SK-N-SH (cell line): ENCODE results near the gene GPER1. TPM values are rescaled to one million over a fixed set of nuclear protein-coding genes. Genes with fewer than 3 reads are reported as not detected.

Experiments used
- CTCF ChIA-PET: fragments of 300-600, 350-600 bp; formaldehyde crosslinking; extraction: SDS; loops from one replicate; lab custom pipeline; 2021; lab: Yijun Ruan, JAX
- POLR2A ChIA-PET: fragments of 350-600 bp; sonication (Branson Sonifier 250); formaldehyde crosslinking; extraction: SDS; loops from one replicate; lab custom pipeline; 2020; ENCODE audit warnings: antibody characterized with exemption, inconsistent platforms; lab: Yijun Ruan, JAX
- DNase-seq: peaks from one replicate; pipeline ENCODE4 v3.0.0; 2012
- H2AFZ ChIP-seq: fragments of 200-600 bp; sonication (generic); 2 replicates; pipeline ENCODE4 v1.8.1; 2016; ENCODE audit warnings: antibody characterized with exemption, mild to moderate bottlenecking, low read depth
- H3F3A ChIP-seq: fragments of 200-600 bp; sonication (generic); replicated peaks from 2 replicates; pipeline ENCODE3; 2016; ENCODE audit warnings: antibody characterized with exemption, mild to moderate bottlenecking; ENCODE audit not compliant: insufficient read depth
- H3K27ac ChIP-seq, 2 experiments: fragments of 200-500 bp in 1 of 2; fragments of 200-600 bp in 1 of 2; sonication (Bioruptor generic) in 1 of 2; sonication (generic), shearing (Covaris generic) in 1 of 2; 2 replicates each; pipeline versions ENCODE4 v1.5.1 to v1.6.1; 2014 to 2016; ENCODE audit warnings: low read depth in 2 of 2, inconsistent platforms in 1 of 2, low read length in 1 of 2, mild to moderate bottlenecking in 1 of 2, mixed read lengths in 1 of 2
- H3K27me3 ChIP-seq: fragments of 200-600 bp; sonication (generic), shearing (Covaris generic); 2 replicates; pipeline ENCODE4 v1.6.1; 2016; ENCODE audit warnings: mixed run types; ENCODE audit not compliant: insufficient read depth
- H3K36me3 ChIP-seq, 2 experiments: fragments of 200-500 bp in 1 of 2; fragments of 200-600 bp in 1 of 2; sonication (Bioruptor generic) in 1 of 2; sonication (generic) in 1 of 2; replicated peaks in 1 of 2; 2 replicates each; pipeline versions ENCODE3 to v1.5.1; 2014 to 2016; ENCODE audit warnings: low read length in 1 of 2, mild to moderate bottlenecking in 1 of 2; ENCODE audit not compliant: insufficient read depth in 2 of 2, control insufficient read depth in 1 of 2
- H3K4me1 ChIP-seq, 2 experiments: fragments of 200-500 bp in 1 of 2; fragments of 200-600 bp in 1 of 2; sonication (Bioruptor generic) in 1 of 2; sonication (generic), shearing (Covaris generic) in 1 of 2; 2 replicates each; pipeline versions ENCODE4 v1.5.1 to v1.6.1; 2014 to 2016; ENCODE audit warnings: low read depth in 1 of 2, low read length in 1 of 2, mixed run types in 1 of 2; ENCODE audit not compliant: insufficient read depth in 2 of 2, control insufficient read depth in 1 of 2
- H3K4me2 ChIP-seq: fragments of 200-600 bp; sonication (generic), shearing (Covaris generic); 2 replicates; pipeline ENCODE4 v1.6.1; 2017; ENCODE audit warnings: mixed run types
- H3K4me3 ChIP-seq, 2 experiments: fragments of 200-500 bp in 1 of 2; fragments of 200-600 bp in 1 of 2; sonication (Bioruptor generic) in 1 of 2; sonication (generic), shearing (Covaris generic) in 1 of 2; 2 replicates each; pipeline versions ENCODE4 v1.5.1 to v1.8.1; 2014 to 2016; ENCODE audit warnings: low read depth in 2 of 2, inconsistent platforms in 1 of 2, low read length in 1 of 2, mild to moderate bottlenecking in 1 of 2, mixed read lengths in 1 of 2, moderate library complexity in 1 of 2
- H3K79me2 ChIP-seq: fragments of 200-600 bp; sonication (generic); 2 replicates; pipeline ENCODE4 v1.8.1; 2017; ENCODE audit warnings: mild to moderate bottlenecking; ENCODE audit not compliant: insufficient read depth
- H3K9ac ChIP-seq: fragments of 200-600 bp; sonication (generic); 2 replicates; pipeline ENCODE4 v1.6.1; 2017; ENCODE audit warnings: mixed run types
- H3K9me2 ChIP-seq: fragments of 200-600 bp; sonication (generic); 2 replicates; pipeline ENCODE4 v1.6.1; 2017; ENCODE audit warnings: mixed run types
- H3K9me3 ChIP-seq: fragments of 200-600 bp; sonication (generic); 2 replicates; pipeline ENCODE4 v1.6.1; 2017; ENCODE audit warnings: mixed run types, mild to moderate bottlenecking, moderate library complexity
- H4K20me1 ChIP-seq: fragments of 200-600 bp; sonication (generic); 2 replicates; pipeline ENCODE4 v1.6.1; 2017; ENCODE audit warnings: mild to moderate bottlenecking, mixed run types; ENCODE audit not compliant: insufficient read depth
- ELF1 ChIP-seq: IDR thresholded peaks from 2 replicates; pipeline ENCODE4 v1.4.0; 2012
- EZH2phosphoT487 ChIP-seq: fragments of 200-600 bp; sonication (generic); IDR thresholded peaks from 2 replicates; pipeline ENCODE4 v1.6.1; 2017; ENCODE audit warnings: low read depth, mixed run types, mild to moderate bottlenecking, antibody characterized with exemption, moderate library complexity, borderline replicate concordance
- GATA2 ChIP-seq: sonication (generic); formaldehyde crosslinking; IDR thresholded peaks from 2 replicates; pipeline ENCODE4 v1.5.0; 2020; ENCODE audit warnings: mild to moderate bottlenecking, missing genetic modification reagents
- JUND ChIP-seq: IDR thresholded peaks from 2 replicates; pipeline ENCODE4 v1.4.0; 2012
- MEF2A ChIP-seq: IDR thresholded peaks from 2 replicates; pipeline ENCODE4 v1.4.0; 2012; ENCODE audit warnings: low read depth, borderline replicate concordance
- NFIC ChIP-seq: IDR thresholded peaks from 2 replicates; pipeline ENCODE4 v1.4.0; 2012; ENCODE audit warnings: borderline replicate concordance
- RAD21 ChIP-seq: IDR thresholded peaks from 2 replicates; pipeline ENCODE4 v1.6.1; 2012; ENCODE audit warnings: mild to moderate bottlenecking, low read length
- RCOR1 ChIP-seq: fragments of 150-350 bp; IDR thresholded peaks from 2 replicates; pipeline ENCODE4 v1.6.1; 2017; ENCODE audit warnings: antibody characterized with exemption, low read length
- RXRA ChIP-seq: IDR thresholded peaks from 2 replicates; pipeline ENCODE4 v1.4.0; 2012; ENCODE audit warnings: low read depth, mild to moderate bottlenecking, borderline replicate concordance
- SIN3A ChIP-seq: IDR thresholded peaks from 2 replicates; pipeline ENCODE4 v1.6.1; 2012; ENCODE audit warnings: low read depth, mild to moderate bottlenecking, low read length, moderate library complexity, borderline replicate concordance
- TCF12 ChIP-seq: IDR thresholded peaks from 2 replicates; pipeline ENCODE4 v1.4.0; 2012
- USF2 ChIP-seq: fragments of 150-350 bp; IDR thresholded peaks from 2 replicates; pipeline ENCODE4 v1.6.1; 2017; ENCODE audit warnings: antibody characterized with exemption, low read length, low read depth, borderline replicate concordance
- WGBS: methylation state at CpG from one replicate; pipeline ENCODE4 v1.1.6; 2017; ENCODE audit warnings: low lambda C conversion rate; 5-methylcytosine and 5-hydroxymethylcytosine counted together
- polyA plus RNA-seq, 3 experiments: library from polyadenylated mRNA; depleted of rRNA; stranded (reverse); fragments of >200 nt; gene quantifications; 2 replicates each; pipeline ENCODE4 v1.2.3, GENCODE V29; 2012
- TF ChIP-seq, protein P1 (sequence below): fragments of 200-600 bp; sonication (generic); IDR thresholded peaks from 2 replicates; pipeline ENCODE4 v1.6.1; 2017; ENCODE audit warnings: antibody characterized with exemption, mild to moderate bottlenecking, moderate library complexity

GPER1 gene
- polyA plus RNA-seq, 1 of the 3 experiments (the other 2 are of a cell fraction) = 6.4 TPM

- TF ChIP-seq USF2 = no peak
These were observed 8.4 kb upstream of the GPER1 start (continued) for GRCh38 chr7:1079546-1079945.

- Histone ChIP-seq H3K4me1 (peaks cover 0 to 33% of the 10 kb centered on the region in 2 experiments; a peak in 2 of 4 replicates), H3K9me3 (no peaks in the 10 kb centered on the region), H3K4me3 (no peak overlapping the region), H4K20me1 (peaks cover 11% of the 10 kb centered on the region; the same call in 1 of the 2 replicates), H3K79me2 (0 out of 2 replicates have a peak, but pooled peaks cover 4% of the 10 kb centered on the region), H3K9ac (no peak overlapping the region), H3K27ac (no peak overlapping the region), H3K27me3 (no peaks in the 10 kb centered on the region), H3F3A (no peaks in the 10 kb centered on the region), H2AFZ (no peak overlapping the region), H3K4me2 (no peak overlapping the region), H3K36me3 (peaks cover 0 to 6% of the 10 kb centered on the region in 2 experiments), H3K9me2 (no peaks in the 10 kb centered on the region)
- no peak for TF ChIP-seq MEF2A
- no peak for TF ChIP-seq RAD21
- TF ChIP-seq, protein P1, sequence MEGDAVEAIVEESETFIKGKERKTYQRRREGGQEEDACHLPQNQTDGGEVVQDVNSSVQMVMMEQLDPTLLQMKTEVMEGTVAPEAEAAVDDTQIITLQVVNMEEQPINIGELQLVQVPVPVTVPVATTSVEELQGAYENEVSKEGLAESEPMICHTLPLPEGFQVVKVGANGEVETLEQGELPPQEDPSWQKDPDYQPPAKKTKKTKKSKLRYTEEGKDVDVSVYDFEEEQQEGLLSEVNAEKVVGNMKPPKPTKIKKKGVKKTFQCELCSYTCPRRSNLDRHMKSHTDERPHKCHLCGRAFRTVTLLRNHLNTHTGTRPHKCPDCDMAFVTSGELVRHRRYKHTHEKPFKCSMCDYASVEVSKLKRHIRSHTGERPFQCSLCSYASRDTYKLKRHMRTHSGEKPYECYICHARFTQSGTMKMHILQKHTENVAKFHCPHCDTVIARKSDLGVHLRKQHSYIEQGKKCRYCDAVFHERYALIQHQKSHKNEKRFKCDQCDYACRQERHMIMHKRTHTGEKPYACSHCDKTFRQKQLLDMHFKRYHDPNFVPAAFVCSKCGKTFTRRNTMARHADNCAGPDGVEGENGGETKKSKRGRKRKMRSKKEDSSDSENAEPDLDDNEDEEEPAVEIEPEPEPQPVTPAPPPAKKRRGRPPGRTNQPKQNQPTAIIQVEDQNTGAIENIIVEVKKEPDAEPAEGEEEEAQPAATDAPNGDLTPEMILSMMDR = no peak
- WGBS = 95% methylated on average over 37 of the region's 38 CpGs
- CTCF ChIA-PET = interaction anchor here (0.6 to 10.2 kb wide), 14 partner anchors 11 to 108 kb away, joined by 3 to 126 read pairs (median 5); partner anchors contain the start of gene GPR146
- POLR2A ChIA-PET = no interaction called here
- no peak for DNase-seq
These were observed 7.5 kb upstream of the GPER1 start for GRCh38 chr7:1080252-1080920.

GRCh38 chr7:1080921-1081255 lies 7.0 kb upstream of the GPER1 start:
- Histone ChIP-seq H3K79me2 (0 out of 2 replicates have a peak, but pooled peaks cover 5% of the 10 kb centered on the region), H3K4me3 (no peak overlapping the region), H3K36me3 (peaks cover 0 to 6% of the 10 kb centered on the region in 2 experiments), H3K27me3 (no peaks in the 10 kb centered on the region), H3K9ac (no peak overlapping the region), H3K4me1 (peaks cover 0 to 33% of the 10 kb centered on the region in 2 experiments; a peak in 2 of 4 replicates), H3K9me3 (no peaks in the 10 kb centered on the region), H3K27ac (no peak overlapping the region), H3K9me2 (no peaks in the 10 kb centered on the region), H2AFZ (no peak overlapping the region), H3K4me2 (no peak overlapping the region), H3F3A (no peaks in the 10 kb centered on the region), H4K20me1 (peaks cover 11% of the 10 kb centered on the region; the same call in 1 of the 2 replicates)
- TF ChIP-seq RCOR1 = no peak
- no peak for TF ChIP-seq JUND
- TF ChIP-seq RAD21 = no peak
- TF ChIP-seq ELF1 = no peak
- no peak for TF ChIP-seq EZH2phosphoT487
- TF ChIP-seq RXRA = no peak
- no peak for TF ChIP-seq NFIC
- no peak for TF ChIP-seq GATA2 (CRISPR knock-in tag)
- no peak for TF ChIP-seq TCF12
- TF ChIP-seq SIN3A = no peak
- CTCF ChIA-PET = interaction anchor here (0.6 to 10.2 kb wide), 12 partner anchors 11 to 108 kb away, joined by 3 to 126 read pairs (median 4); partner anchors contain the start of gene GPR146
- WGBS = 92% methylated on average over 8 of the region's 16 CpGs
- POLR2A ChIA-PET = no interaction called here
- no peak for DNase-seq
